WTC11 (cell line): ENCODE data around the gene SLC2A6. TPM values are rescaled to one million over a fixed set of nuclear protein-coding genes. Genes with fewer than 3 reads are reported as not detected.
A peak's percentile ranks its signal among the peaks of the same experiment; 100 is the strongest.

Experiments
- ATAC-seq: fragments of 200-7000 bp; cut with Tn5 transposase; 2 replicates; pipeline ENCODE4 v1.10.0; 2021; ENCODE audit warnings: mild to moderate bottlenecking, moderate library complexity
- CTCF ChIA-PET: fragments of 300-600 bp; sonication (Branson Sonifier 250); formaldehyde crosslinking; loops from one replicate; lab custom pipeline; 2021; ENCODE audit warnings: antibody characterized with exemption; lab: Charles Lee
- POLR2A ChIA-PET: fragments of 350-600 bp; sonication (Branson Sonifier 250); formaldehyde crosslinking; loops from one replicate; lab custom pipeline; 2021; ENCODE audit warnings: antibody characterized with exemption; lab: Charles Lee
- DNase-seq: peaks from one replicate; pipeline ENCODE4 v3.0.0; 2021; ENCODE audit warnings: low spot score
- H3K27ac Mint-ChIP-seq: 2 replicates; pipeline ENCODE4 v1.8.0; 2021; ENCODE audit warnings: mixed read lengths
- H3K27me3 Mint-ChIP-seq: 2 replicates; pipeline ENCODE4 v1.8.0; 2021; ENCODE audit warnings: low read depth, mild to moderate bottlenecking, moderate library complexity, mixed read lengths
- H3K36me3 Mint-ChIP-seq: 2 replicates; pipeline ENCODE4 v1.8.0; 2021; ENCODE audit warnings: mixed read lengths
- H3K4me1 Mint-ChIP-seq: 2 replicates; pipeline ENCODE4 v1.8.0; 2022; ENCODE audit warnings: mixed read lengths
- H3K4me3 Mint-ChIP-seq: 2 replicates; pipeline ENCODE4 v1.8.0; 2021; ENCODE audit warnings: mild to moderate bottlenecking, moderate library complexity, mixed read lengths
- H3K9me3 Mint-ChIP-seq: 2 replicates; pipeline ENCODE4 v1.8.0; 2021; ENCODE audit warnings: mixed read lengths
- AFF4 ChIP-seq: sonication (generic); formaldehyde crosslinking; IDR thresholded peaks from 2 replicates; pipeline ENCODE4 v1.8.1; 2023; ENCODE audit warnings: mild to moderate bottlenecking, missing genetic modification reagents, borderline replicate concordance
- CDX4 ChIP-seq: fragments of 250-450 bp; sonication (Bioruptor Pico); IDR thresholded peaks from 2 replicates; pipeline ENCODE4 v1.9.0; 2021; ENCODE audit warnings: moderate library complexity, mild to moderate bottlenecking, inconsistent platforms, borderline replicate concordance
- CREM ChIP-seq: sonication (generic); formaldehyde crosslinking; IDR thresholded peaks from 2 replicates; pipeline ENCODE4 v1.8.1; 2022; ENCODE audit warnings: mild to moderate bottlenecking, missing genetic modification reagents, moderate library complexity
- EMX1 ChIP-seq: fragments of 250-450 bp; sonication (Bioruptor Pico); IDR thresholded peaks from 2 replicates; pipeline ENCODE4 v1.8.0; 2021; ENCODE audit warnings: mild to moderate bottlenecking
- FOXP1 ChIP-seq: sonication (generic); formaldehyde crosslinking; IDR thresholded peaks from 2 replicates; pipeline ENCODE4 v1.8.0; 2022; ENCODE audit warnings: missing genetic modification reagents, mild to moderate bottlenecking, moderate library complexity, borderline replicate concordance
- FOXP4 ChIP-seq: sonication (generic); formaldehyde crosslinking; IDR thresholded peaks from 2 replicates; pipeline ENCODE4 v1.8.0; 2022; ENCODE audit warnings: mild to moderate bottlenecking, missing genetic modification reagents
- GABPB1 ChIP-seq: sonication (generic); formaldehyde crosslinking; IDR thresholded peaks from 2 replicates; pipeline ENCODE4 v1.8.1; 2023; ENCODE audit warnings: mild to moderate bottlenecking, missing genetic modification reagents
- GRHL2 ChIP-seq: fragments of 250-450 bp; sonication (Bioruptor Pico); IDR thresholded peaks from 2 replicates; pipeline ENCODE4 v1.8.0; 2022; ENCODE audit warnings: mild to moderate bottlenecking, moderate library complexity; ENCODE audit not compliant: insufficient replicate concordance, severe bottlenecking
- NFE2L1 ChIP-seq: sonication (generic); formaldehyde crosslinking; IDR thresholded peaks from 2 replicates; pipeline ENCODE4 v1.8.1; 2023; ENCODE audit warnings: missing genetic modification reagents
- NFYB ChIP-seq: sonication (generic); formaldehyde crosslinking; conservative IDR thresholded peaks from 2 replicates; pipeline ENCODE4 v1.8.0; 2022; ENCODE audit warnings: low read depth, missing genetic modification reagents
- NR2C2 ChIP-seq: sonication (generic); formaldehyde crosslinking; IDR thresholded peaks from 2 replicates; pipeline ENCODE4 v1.8.0; 2022; ENCODE audit warnings: mild to moderate bottlenecking, missing genetic modification reagents
- ZNF121 ChIP-seq: sonication (generic); formaldehyde crosslinking; IDR thresholded peaks from 2 replicates; pipeline ENCODE4 v1.8.0; 2023; ENCODE audit warnings: missing genetic modification reagents
- ZNF317 ChIP-seq: sonication (generic); formaldehyde crosslinking; IDR thresholded peaks from 2 replicates; pipeline ENCODE4 v1.8.1; 2023; ENCODE audit warnings: low read depth, mild to moderate bottlenecking, moderate library complexity, missing genetic modification reagents, borderline replicate concordance
- ZNF396 ChIP-seq: fragments of 250-450 bp; sonication (Bioruptor Pico); IDR thresholded peaks from 2 replicates; pipeline ENCODE4 v1.8.0; 2021; ENCODE audit warnings: mild to moderate bottlenecking, moderate library complexity, borderline replicate concordance
- ZNF425 ChIP-seq: fragments of 250-450 bp; sonication (Bioruptor Pico); conservative IDR thresholded peaks from 2 replicates; pipeline ENCODE4 v1.9.0; 2021; ENCODE audit warnings: mild to moderate bottlenecking
- total RNA-seq: library from RNA; stranded (reverse); gene quantifications from 3 replicates; pipeline ENCODE4 v1.2.3, GENCODE V29; 2021

SLC2A6 gene
- total RNA-seq, 1 experiment from 2014 or later, result 16.6 TPM

- Mint-ChIP-seq H3K4me3 (no peak overlapping the region), H3K27me3 (peaks cover 6% of the 10 kb centered on the region), H3K27ac (no peak overlapping the region), H3K9me3 (peaks cover 25% of the 10 kb centered on the region), H3K4me1 (peaks cover 10% of the 10 kb centered on the region), H3K36me3 (peaks cover 9% of the 10 kb centered on the region; the same call in 1 of the 2 replicates)
- CTCF ChIA-PET, result no interaction called here
- TF ChIP-seq NR2C2 (CRISPR knock-in tag) (no peak), NFE2L1 (CRISPR knock-in tag) (no peak), GABPB1 (CRISPR knock-in tag) (0 out of 2 replicates have a peak, but pooled peaks have one; percentile 12), ZNF317 (CRISPR knock-in tag) (no peak), FOXP4 (CRISPR knock-in tag) (no peak), CDX4 (no peak)
- DNase-seq (no peak), ATAC-seq (no peak)
- POLR2A ChIA-PET, result no interaction called here
Observed at GRCh38 chr9:133505901-133506652, 27.2 kb upstream of the SLC2A6 start.

- DNase-seq (no peak), ATAC-seq (no peak)
- ChIA-PET CTCF (interaction anchor here (1.1 to 1.2 kb wide), 2 partner anchors 21 to 22 kb away, joined by 3 to 4 read pairs; no protein-coding TSS in a partner anchor), POLR2A (no interaction called here)
- TF ChIP-seq EMX1 (CRISPR knock-in tag) (no peak), ZNF425 (CRISPR knock-in tag) (no peak), ZNF121 (CRISPR knock-in tag) (0 out of 2 replicates have a peak, but pooled peaks have one; percentile 35), CREM (CRISPR knock-in tag) (no peak), ZNF396 (CRISPR knock-in tag) (no peak), NFYB (CRISPR knock-in tag) (no peak), GRHL2 (CRISPR knock-in tag) (no peak), GABPB1 (CRISPR knock-in tag) (no peak), AFF4 (CRISPR knock-in tag) (no peak), FOXP1 (CRISPR knock-in tag) (0 out of 2 replicates have a peak, but pooled peaks have one; percentile 46)
- Mint-ChIP-seq H3K4me3 (no peak overlapping the region), H3K27me3 (peaks cover 7% of the 10 kb centered on the region), H3K4me1 (peaks cover 10% of the 10 kb centered on the region), H3K27ac (no peak overlapping the region), H3K9me3 (peaks cover 30% of the 10 kb centered on the region), H3K36me3 (peaks cover 9% of the 10 kb centered on the region; the same call in 1 of the 2 replicates)
Observed at GRCh38 chr9:133505186-133505830, 26.4 kb upstream of the SLC2A6 start.
